Neural progenitor cell (in vitro differentiated cells): ENCODE data around the gene LGR5.

Source experiments
- EZH2 ChIP-seq: fragments of 200-600 bp; sonication (generic); IDR thresholded peaks from 2 replicates; pipeline ENCODE4 v1.6.1; 2017; ENCODE audit warnings: antibody characterized with exemption, mild to moderate bottlenecking, moderate library complexity
- EZH2phosphoT487 ChIP-seq: fragments of 200-600 bp; sonication (generic); IDR thresholded peaks from 2 replicates; pipeline ENCODE4 v1.6.1; 2017; ENCODE audit warnings: antibody characterized with exemption
- TF ChIP-seq, protein P1 (sequence below): fragments of 200-600 bp; sonication (generic); IDR thresholded peaks from 2 replicates; pipeline ENCODE4 v1.5.1; 2017; ENCODE audit warnings: antibody characterized with exemption, mild to moderate bottlenecking

DNA sequence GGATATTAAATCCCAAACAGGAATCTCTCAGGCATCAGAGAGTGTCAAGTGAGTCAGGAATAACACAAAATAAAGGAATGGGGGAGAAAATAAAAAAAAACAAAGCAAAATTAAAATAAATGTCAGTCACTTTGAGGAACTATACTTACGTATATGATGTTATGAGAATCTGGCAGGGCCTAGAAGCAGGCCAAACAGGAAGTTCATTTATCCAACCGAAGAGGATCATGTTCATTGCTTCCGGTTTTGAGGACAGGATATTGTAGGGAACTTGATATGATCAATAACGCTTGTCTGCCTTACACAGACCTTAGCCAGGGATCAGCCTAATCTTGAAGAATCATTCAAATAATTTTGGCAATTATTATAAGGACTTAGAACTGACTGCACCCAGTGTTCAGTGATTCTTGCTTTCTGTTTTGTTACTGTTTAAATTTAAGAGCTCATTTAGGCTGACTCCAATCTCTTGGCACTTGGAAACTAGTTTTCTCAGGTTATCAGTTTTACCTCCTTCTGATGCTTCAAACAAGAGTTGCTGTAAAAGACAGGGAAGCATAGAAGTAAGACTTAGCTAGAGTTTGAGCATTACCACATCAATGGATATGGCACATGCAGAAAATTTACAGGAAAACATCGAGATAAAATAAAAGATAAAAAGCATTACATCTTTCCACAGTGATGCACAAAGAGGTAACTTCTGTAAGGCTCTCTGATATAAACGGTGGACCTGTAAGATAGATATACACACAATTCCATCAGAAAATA, 170.6 kb downstream of the LGR5 start:
- no peak for TF ChIP-seq EZH2
- TF ChIP-seq, protein P1, sequence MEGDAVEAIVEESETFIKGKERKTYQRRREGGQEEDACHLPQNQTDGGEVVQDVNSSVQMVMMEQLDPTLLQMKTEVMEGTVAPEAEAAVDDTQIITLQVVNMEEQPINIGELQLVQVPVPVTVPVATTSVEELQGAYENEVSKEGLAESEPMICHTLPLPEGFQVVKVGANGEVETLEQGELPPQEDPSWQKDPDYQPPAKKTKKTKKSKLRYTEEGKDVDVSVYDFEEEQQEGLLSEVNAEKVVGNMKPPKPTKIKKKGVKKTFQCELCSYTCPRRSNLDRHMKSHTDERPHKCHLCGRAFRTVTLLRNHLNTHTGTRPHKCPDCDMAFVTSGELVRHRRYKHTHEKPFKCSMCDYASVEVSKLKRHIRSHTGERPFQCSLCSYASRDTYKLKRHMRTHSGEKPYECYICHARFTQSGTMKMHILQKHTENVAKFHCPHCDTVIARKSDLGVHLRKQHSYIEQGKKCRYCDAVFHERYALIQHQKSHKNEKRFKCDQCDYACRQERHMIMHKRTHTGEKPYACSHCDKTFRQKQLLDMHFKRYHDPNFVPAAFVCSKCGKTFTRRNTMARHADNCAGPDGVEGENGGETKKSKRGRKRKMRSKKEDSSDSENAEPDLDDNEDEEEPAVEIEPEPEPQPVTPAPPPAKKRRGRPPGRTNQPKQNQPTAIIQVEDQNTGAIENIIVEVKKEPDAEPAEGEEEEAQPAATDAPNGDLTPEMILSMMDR, result no peak
- TF ChIP-seq EZH2phosphoT487, result no peak
